Hematopoietic multipotent progenitor cell (in vitro differentiated cells): ENCODE data around the gene PHRF1. TPM values are rescaled to one million over a fixed set of nuclear protein-coding genes. Genes with fewer than 3 reads are reported as not detected.
A peak's percentile ranks its signal among the peaks of the same experiment; 100 is the strongest.

ENCODE experiments used
- DNase-seq, 3 donors: peaks; one replicate each; pipeline ENCODE4 v3.0.0-alpha.2; 2011 to 2015; ENCODE audit warnings: low read depth in 2 of 3, low spot score in 2 of 3
- total RNA-seq: library from RNA; depleted of rRNA; stranded (reverse); fragments of >200 nt; gene quantifications from one replicate; pipeline ENCODE4 v1.2.3, GENCODE V29; 2012

PHRF1 gene
- total RNA-seq, 1 donor = 36.6 TPM

GRCh38 chr11:614021-614622 lies 37.9 kb downstream of the PHRF1 start:
- DNase-seq = no peak

GRCh38 chr11:614623-615503 lies 38.6 kb downstream of the PHRF1 start:
- DNase-seq = no peak

GRCh38 chr11:615504-616319 lies 39.4 kb downstream of the PHRF1 start, which contains the start of gene IRF7:
Gene IRF7 (minus strand): TSS chr11:615950. CDS start chr11:615364, 586 bp downstream.
- peak; percentile 74 to 98 (median 96) for DNase-seq

- no peak for DNase-seq
Measured at GRCh38 chr11:616320-617198, 40.3 kb downstream of the PHRF1 start.

GRCh38 chr11:617199-617911 lies 41.1 kb downstream of the PHRF1 start:
- DNase-seq = no peak

GRCh38 chr11:617912-618682 lies 41.8 kb downstream of the PHRF1 start:
- DNase-seq = no peak

GRCh38 chr11:618856-619627 lies 42.8 kb downstream of the PHRF1 start:
- no peak for DNase-seq

- no peak for DNase-seq
Measured at GRCh38 chr11:619628-620050, 43.4 kb downstream of the PHRF1 start.

- DNase-seq = no peak
Measured at GRCh38 chr11:620201-620600, 43.9 kb downstream of the PHRF1 start.

- DNase-seq = no peak
Measured at GRCh38 chr11:620935-621814, 44.9 kb downstream of the PHRF1 start.

GRCh38 chr11:621838-622237 lies 45.6 kb downstream of the PHRF1 start:
- no peak for DNase-seq

- no peak for DNase-seq
Measured at GRCh38 chr11:623349-623869, 47.1 kb downstream of the PHRF1 start.

GRCh38 chr11:623999-624704 lies 47.9 kb downstream of the PHRF1 start:
- no peak for DNase-seq

- DNase-seq = no peak
Measured at GRCh38 chr11:624705-625635, 48.7 kb downstream of the PHRF1 start, which contains the start of gene CDHR5. Gene CDHR5 (minus strand): TSS chr11:624955. CDS start chr11:624902, 53 bp downstream.
